ENCODE measurements around the gene DCAF16.

DCAF16 gene

GRCh38 chr4:17781300-17782287, 29.0 kb downstream of the DCAF16 start, which contains the start of gene FAM184B:
Gene FAM184B (minus strand): TSS chr4:17781621. CDS start chr4:17781299, 322 bp downstream.
- DNase-seq = no peak

GRCh38 chr4:17780501-17781299, 29.9 kb downstream of the DCAF16 start:
- DNase-seq = no peak

GRCh38 chr4:17778431-17778830, 32.1 kb downstream of the DCAF16 start:
- no peak for DNase-seq

GRCh38 chr4:17773135-17773698, 37.3 kb downstream of the DCAF16 start:
- DNase-seq = no peak

- DNase-seq = no peak
Measured at GRCh38 chr4:17771284-17771908, 39.2 kb downstream of the DCAF16 start.

GRCh38 chr4:17770845-17771244, 39.7 kb downstream of the DCAF16 start:
- no peak for DNase-seq

- no peak for DNase-seq
Measured at GRCh38 chr4:17769406-17770174, 41.0 kb downstream of the DCAF16 start.

- DNase-seq = no peak
Measured at GRCh38 chr4:17766826-17767458, 43.6 kb downstream of the DCAF16 start.

- no peak for DNase-seq
Measured at GRCh38 chr4:17765514-17766286, 44.9 kb downstream of the DCAF16 start.

- DNase-seq = no peak
Measured at GRCh38 chr4:17763931-17764330, 46.6 kb downstream of the DCAF16 start.

GRCh38 chr4:17763416-17763815, 47.1 kb downstream of the DCAF16 start:
- DNase-seq = no peak

GRCh38 chr4:17762726-17763125, 47.8 kb downstream of the DCAF16 start:
- no peak for DNase-seq

- no peak for DNase-seq
Measured at GRCh38 chr4:17761062-17761461, 49.5 kb downstream of the DCAF16 start.

- DNase-seq = no peak
Measured at GRCh38 chr4:17760626-17761025, 49.9 kb downstream of the DCAF16 start.

- DNase-seq = no peak
Measured at GRCh38 chr4:17758485-17758884, 52.1 kb downstream of the DCAF16 start.

- DNase-seq = no peak
Measured at GRCh38 chr4:17757621-17758020, 52.9 kb downstream of the DCAF16 start.

GRCh38 chr4:17753646-17754045, 56.9 kb downstream of the DCAF16 start:
- DNase-seq = no peak
